HG03045 (cell line): ENCODE results near the gene PLPP4.

ENCODE experiments used
- ATAC-seq: cut with Tn5 transposase; IDR thresholded peaks from one replicate; pipeline ENCODE4 v1.9.1; 2021; ENCODE audit warnings: mild to moderate bottlenecking, moderate library complexity; ENCODE audit not compliant: unreplicated experiment

PLPP4 gene

GRCh38 chr10:120607016-120607709 lies 150.1 kb downstream of the PLPP4 start:
- peak; percentile 27 for ATAC-seq

DNA sequence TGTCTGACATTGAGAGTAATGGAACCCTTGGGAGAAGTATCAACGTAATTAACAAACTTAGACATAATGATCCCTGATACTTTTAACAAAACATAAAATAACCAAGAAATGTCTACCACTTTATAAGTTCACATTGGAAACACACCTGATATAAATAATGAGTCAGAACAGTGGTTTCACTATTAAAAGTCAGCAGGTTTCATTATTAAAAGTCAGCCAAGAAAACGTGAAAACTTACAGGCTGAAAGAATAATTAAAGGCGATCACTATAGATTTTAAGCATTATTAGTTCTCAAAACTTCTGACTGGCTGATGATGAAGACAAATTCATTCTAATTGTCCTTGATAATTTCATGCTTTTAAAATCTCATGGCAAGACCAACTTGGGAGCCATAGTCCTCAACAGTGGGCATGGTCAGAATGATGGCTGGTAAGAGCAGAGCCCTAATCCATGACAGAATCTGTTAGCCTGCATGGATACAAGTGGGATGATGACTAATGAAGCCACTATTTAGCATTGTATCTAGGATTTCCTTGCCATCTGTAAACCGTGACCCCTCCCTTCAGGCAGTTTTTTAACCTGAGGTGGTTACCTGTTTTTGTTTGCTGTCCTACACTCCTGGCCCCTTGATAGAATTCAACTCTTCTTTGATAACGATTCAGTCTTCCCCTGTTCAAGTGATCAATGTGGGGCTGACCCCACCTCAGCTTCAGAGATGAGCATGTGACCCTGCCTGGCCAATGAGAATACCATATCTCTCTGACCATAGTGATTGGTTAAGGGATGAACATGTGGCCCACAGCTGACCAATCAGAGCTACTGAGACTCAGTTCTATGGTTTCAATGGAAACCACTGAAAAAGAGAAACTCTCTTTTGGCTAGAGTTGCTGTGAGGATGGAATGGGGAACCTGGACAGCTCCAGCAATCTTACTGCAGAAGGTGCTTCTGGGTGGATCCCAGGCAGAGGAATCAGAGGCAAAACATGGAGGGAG lies 151.0 kb downstream of the PLPP4 start:
- peak; percentile 38 for ATAC-seq

GRCh38 chr10:120609006-120609405 lies 152.0 kb downstream of the PLPP4 start:
- ATAC-seq = no peak

DNA sequence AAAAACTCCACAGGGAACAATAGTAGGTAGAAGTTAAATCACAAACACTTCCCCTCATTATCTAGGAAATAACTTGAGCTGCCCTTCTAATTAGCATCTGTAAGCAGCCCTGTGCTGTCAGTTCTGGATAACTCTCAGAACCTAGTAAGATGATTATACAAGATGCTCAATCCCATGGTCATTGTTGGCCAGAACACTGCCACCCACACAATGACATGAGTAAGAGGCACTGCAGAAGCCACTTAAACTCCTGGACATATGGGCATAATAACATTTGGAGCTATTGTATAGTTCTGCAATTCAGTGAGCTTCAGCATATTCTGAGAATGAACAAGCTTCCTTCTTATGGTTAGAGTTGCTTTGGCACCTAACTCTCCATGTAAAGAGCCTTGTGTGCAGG lies 153.8 kb downstream of the PLPP4 start:
- ATAC-seq = no peak

GRCh38 chr10:120612756-120613155 lies 155.7 kb downstream of the PLPP4 start:
- no peak for ATAC-seq

GRCh38 chr10:120613180-120613579 lies 156.2 kb downstream of the PLPP4 start:
- ATAC-seq = no peak

DNA sequence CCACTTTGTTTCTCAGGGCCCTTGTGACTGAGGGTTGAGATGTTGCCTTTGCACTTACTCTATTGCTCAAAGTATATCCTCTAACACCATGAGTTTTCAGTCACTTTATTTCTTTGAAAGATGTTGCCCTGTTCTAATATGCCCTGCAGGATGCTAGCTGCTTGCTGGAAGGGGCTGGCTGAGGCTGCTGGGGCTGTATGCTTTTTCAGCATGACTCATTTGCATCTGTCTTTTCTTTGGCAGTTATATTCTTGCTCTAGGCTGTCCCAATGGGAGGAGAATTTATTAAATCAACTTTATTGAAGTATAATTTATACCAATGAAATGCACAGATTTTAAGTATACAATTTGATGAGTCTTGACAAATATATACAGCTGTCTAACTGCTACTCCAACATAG lies 157.7 kb downstream of the PLPP4 start:
- ATAC-seq = no peak

DNA sequence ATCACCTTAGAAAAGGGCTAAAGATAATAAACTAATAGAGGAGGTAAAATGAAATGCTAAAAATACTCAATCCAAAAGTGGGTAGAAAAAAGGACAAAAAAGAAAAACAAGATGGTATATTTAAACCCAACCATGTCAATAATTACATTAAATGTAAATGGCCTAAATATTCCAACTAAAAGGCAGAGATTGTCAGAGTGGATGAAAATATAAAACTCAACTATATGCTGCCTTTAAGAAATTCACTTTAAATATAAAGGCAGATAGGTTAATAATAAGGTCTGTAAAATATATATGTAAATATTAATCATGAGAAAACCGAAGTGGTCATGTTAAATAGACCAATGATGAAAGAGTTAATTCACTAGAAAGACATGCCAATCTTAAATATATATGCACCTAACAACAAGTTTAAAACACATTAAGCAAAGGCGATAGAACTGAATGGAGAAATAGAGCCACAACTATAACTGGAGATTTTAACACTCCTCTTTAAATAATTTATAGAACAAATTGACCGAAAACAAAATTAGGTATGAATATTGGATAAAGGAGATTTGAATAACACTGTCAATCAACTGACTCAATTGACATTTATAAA lies 159.4 kb downstream of the PLPP4 start:
- no peak for ATAC-seq

- ATAC-seq = no peak
These were observed 171.2 kb downstream of the PLPP4 start for GRCh38 chr10:120628197-120628596.

DNA sequence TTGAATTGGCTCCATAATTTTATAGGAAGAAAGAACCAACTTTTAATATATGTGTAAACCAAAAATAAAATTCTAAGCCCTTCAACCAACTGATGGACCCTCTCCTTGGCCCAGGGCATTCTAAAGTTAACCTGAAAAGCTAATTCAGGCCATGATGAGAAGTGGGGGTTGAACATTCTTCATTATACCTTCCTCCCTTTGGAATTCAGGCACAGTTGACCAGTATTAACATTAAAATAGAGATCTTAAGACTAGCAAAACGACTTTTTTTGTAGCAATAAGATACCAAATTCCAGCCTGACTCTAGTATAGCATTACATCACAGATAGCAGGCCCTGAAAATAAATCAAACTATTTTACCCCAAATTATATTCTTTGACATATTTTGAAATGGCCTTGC lies 173.2 kb downstream of the PLPP4 start:
- no peak for ATAC-seq

- no peak for ATAC-seq
These were observed 175.0 kb downstream of the PLPP4 start for GRCh38 chr10:120632047-120632446.

GRCh38 chr10:120632942-120633341 lies 175.9 kb downstream of the PLPP4 start:
- no peak for ATAC-seq

DNA sequence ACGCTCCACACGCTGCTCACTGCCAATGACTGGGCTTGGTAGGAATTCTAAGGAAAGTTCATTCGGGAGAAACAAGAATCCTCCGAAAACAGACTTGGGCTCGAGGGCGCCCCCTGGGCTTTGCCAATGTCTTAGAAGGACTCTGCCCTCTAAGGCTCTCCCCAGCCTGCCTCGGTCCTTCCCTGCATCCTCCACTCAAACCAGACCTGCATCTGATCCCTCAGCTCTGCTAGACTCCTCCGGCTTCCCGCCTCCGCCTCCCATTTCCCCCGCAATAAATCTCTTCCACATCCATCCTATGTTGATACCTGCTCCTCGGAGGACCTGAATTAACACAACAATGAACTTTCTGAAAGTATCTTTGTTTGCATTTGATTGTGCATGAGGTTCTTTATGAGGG lies 177.6 kb downstream of the PLPP4 start:
- no peak for ATAC-seq
